Stomach (tissue), 9 donors: Measurements from ENCODE around the gene PARVB. TPM values are rescaled to one million over a fixed set of nuclear protein-coding genes. Genes with fewer than 3 reads are reported as not detected.

Source experiments
- DNase-seq, 2 donors: peaks; one replicate each; pipeline versions ENCODE4 v3.0.0 to v3.0.0-alpha.2; 2013 to 2019
- H3K27ac ChIP-seq, 5 donors: fragments of 200-600 bp in 4 of 5; sonication (generic) in 4 of 5; one replicate each; pipeline ENCODE4 v1.5.1; 2013 to 2019; ENCODE audit warnings: mild to moderate bottlenecking in 1 of 5, moderate library complexity in 1 of 5
- H3K27me3 ChIP-seq, 3 donors: fragments of 200-600 bp; sonication (generic); one replicate each; pipeline ENCODE4 v1.5.1; 2017 to 2019; ENCODE audit warnings: mixed run types in 1 of 3
- H3K36me3 ChIP-seq, 4 donors: fragments of 200-600 bp; sonication (generic); 1 replicate in 3 of 4; 2 replicates in 1 of 4; pipeline ENCODE4 v1.5.1; 2016 to 2019
- H3K4me1 ChIP-seq, 4 donors: fragments of 200-600 bp; sonication (generic); one replicate each; pipeline ENCODE4 v1.5.1; 2016 to 2019
- H3K4me3 ChIP-seq, 4 donors: fragments of 200-600 bp; sonication (generic) in 3 of 4; one replicate each; pipeline ENCODE4 v1.5.1; 2016 to 2019; ENCODE audit warnings: mild to moderate bottlenecking in 1 of 4
- H3K9me3 ChIP-seq, 4 donors: fragments of 200-600 bp; sonication (generic); one replicate each; pipeline ENCODE4 v1.5.1; 2016 to 2019
- CTCF ChIP-seq, 7 experiments: fragments of 450-650 bp in 4 of 7; fragments of 200-600 bp in 3 of 7; sonication (generic) in 3 of 7; IDR thresholded peaks; one replicate each; pipeline ENCODE4 v1.5.1; 2016 to 2019; ENCODE audit warnings: antibody characterized with exemption in 7 of 7, control low read depth in 2 of 7, mild to moderate bottlenecking in 1 of 7
- EP300 ChIP-seq: sonication (generic); formaldehyde crosslinking; IDR thresholded peaks from one replicate; pipeline ENCODE4 v1.6.1; 2017; ENCODE audit warnings: antibody characterized with exemption
- POLR2A ChIP-seq, 4 donors: fragments of 450-650 bp; IDR thresholded peaks; one replicate each; pipeline ENCODE4 v1.6.1; 2016; ENCODE audit warnings: antibody characterized with exemption in 4 of 4, control low read depth in 2 of 4, mild to moderate bottlenecking in 1 of 4, moderate library complexity in 1 of 4
- POLR2AphosphoS5 ChIP-seq, 3 donors: sonication (generic); formaldehyde crosslinking; IDR thresholded peaks; one replicate each; pipeline ENCODE4 v1.6.1; 2016; ENCODE audit warnings: antibody characterized with exemption in 3 of 3
- WGBS, 5 donors: extraction: QIAGEN DNeasy Blood & Tissue Kit in 3 of 5; methylation state at CpG; one replicate each; pipeline versions ENCODE4 v1.1.5 to v1.1.7; 2013 to 2018; 5-methylcytosine and 5-hydroxymethylcytosine counted together
- intact Hi-C: fragments of 100-400 bp; cut with DNase I; formaldehyde crosslinking; loops from one replicate; pipeline ENCODE4 v1.15.1; 2023; ENCODE audit warnings: low total_unique reads
- polyA plus RNA-seq, 3 donors: library from polyadenylated mRNA; stranded (reverse); fragments of 200-250 nt; gene quantifications; one replicate each; pipeline ENCODE4 v1.2.3, GENCODE V29; 2013
- total RNA-seq, 5 donors: library from RNA; depleted of rRNA; stranded (reverse); fragments of >200 nt; gene quantifications; one replicate each; pipeline versions ENCODE4 v1.1.0 to v1.2.3, GENCODE V29; 2014 to 2016
- donor health status: healthy with polysubstance abuse.
- donor health status: Bipolar disorder and iron deficiency.
- donor health status: healthy.

The PARVB gene
- total and polyA plus RNA-seq, 8 donors = 2.9 to 143 (median 19.1) TPM

GRCh38 chr22:44151676-44152075 lies 127.6 kb downstream of the PARVB start:
- WGBS, 5 donors = 58 to 74% (median 66%) methylated on average over 4 of the region's 4 CpGs
- intact Hi-C loops = no loop called here
- Histone ChIP-seq H3K27me3 (no peaks in the 10 kb centered on the region), H3K27ac (no peak overlapping the region), H3K36me3 (peaks cover 0 to 45% (median 20%) of the 10 kb centered on the region in 4 donors), H3K4me1 (peaks cover 0 to 19% (median 11%) of the 10 kb centered on the region in 4 donors), H3K4me3 (no peak overlapping the region), H3K9me3 (no peaks in the 10 kb centered on the region)
- no peak for DNase-seq
- TF ChIP-seq EP300 (no peak), POLR2A (IDR thresholded peaks at IDR 0.05) (no peak), CTCF (IDR thresholded peaks at IDR 0.05) (no peak), POLR2AphosphoS5 (IDR thresholded peaks at IDR 0.05) (no peak)

GRCh38 chr22:44153710-44154109 lies 129.6 kb downstream of the PARVB start:
- Histone ChIP-seq H3K9me3 (no peaks in the 10 kb centered on the region), H3K27ac (no peak overlapping the region), H3K27me3 (no peaks in the 10 kb centered on the region), H3K4me3 (no peak overlapping the region), H3K4me1 (peaks cover 0 to 11% (median 5%) of the 10 kb centered on the region in 4 donors), H3K36me3 (peaks cover 0 to 58% (median 24%) of the 10 kb centered on the region in 4 donors)
- WGBS, 5 donors = 68 to 79% (median 77%) methylated on average over 10 of the region's 10 CpGs
- TF ChIP-seq POLR2AphosphoS5 (IDR thresholded peaks at IDR 0.05) (no peak), POLR2A (IDR thresholded peaks at IDR 0.05) (no peak), CTCF (IDR thresholded peaks at IDR 0.05) (no peak), EP300 (no peak)
- intact Hi-C loops = no loop called here
- DNase-seq = no peak

GRCh38 chr22:44154436-44154942 lies 130.4 kb downstream of the PARVB start:
- intact Hi-C loops = no loop called here
- H3K9me3 ChIP-seq = no peaks in the 10 kb centered on the region
- no peak overlapping the region for H3K27ac ChIP-seq
- TF ChIP-seq EP300 = no peak
- no peak for TF ChIP-seq CTCF (IDR thresholded peaks at IDR 0.05)
- TF ChIP-seq POLR2A (IDR thresholded peaks at IDR 0.05) = no peak
- no peak for TF ChIP-seq POLR2AphosphoS5 (IDR thresholded peaks at IDR 0.05)
- H3K36me3 ChIP-seq = peaks cover 0 to 57% (median 26%) of the 10 kb centered on the region in 4 donors
- no peak for DNase-seq
- H3K4me1 ChIP-seq = peaks cover 0 to 19% (median 9%) of the 10 kb centered on the region in 4 donors
- H3K27me3 ChIP-seq = no peaks in the 10 kb centered on the region
- 52 to 69% (median 55%) methylated on average over 2 of the region's 2 CpGs for WGBS, 5 donors
- H3K4me3 ChIP-seq = no peak overlapping the region

DNA sequence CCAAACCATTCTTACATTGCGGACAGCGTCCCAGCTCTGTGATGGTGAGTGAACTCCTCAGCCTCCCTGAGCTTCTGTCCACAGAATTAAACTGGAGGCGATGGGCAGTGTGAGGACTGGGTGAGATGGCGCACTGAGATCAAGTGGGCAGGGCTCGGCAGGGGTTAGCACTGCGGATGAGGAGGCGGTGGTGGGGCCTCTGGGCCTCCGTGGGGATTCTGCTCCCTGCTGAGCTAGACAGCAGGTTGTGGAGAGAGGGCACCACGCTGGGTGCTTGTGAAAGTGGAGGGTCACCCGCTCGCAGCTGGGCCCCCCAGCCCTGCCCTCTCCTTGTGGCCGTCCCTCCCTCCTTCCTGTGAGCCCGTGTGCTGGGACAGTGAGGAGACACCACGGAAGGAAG lies 131.0 kb downstream of the PARVB start:
- peaks cover 0 to 25% (median 12%) of the 10 kb centered on the region in 4 donors for H3K4me1 ChIP-seq
- H3K4me3 ChIP-seq = no peak overlapping the region
- intact Hi-C loops = no loop called here
- H3K36me3 ChIP-seq = peaks cover 0 to 60% (median 25%) of the 10 kb centered on the region in 4 donors
- no peaks in the 10 kb centered on the region for H3K27me3 ChIP-seq
- 76 to 93% (median 83%) methylated on average over 8 to 14 of the region's 14 CpGs for WGBS, 5 donors
- no peak overlapping the region for H3K27ac ChIP-seq
- no peaks in the 10 kb centered on the region for H3K9me3 ChIP-seq
- DNase-seq = no peak
- TF ChIP-seq CTCF (IDR thresholded peaks at IDR 0.05) (no peak), POLR2AphosphoS5 (IDR thresholded peaks at IDR 0.05) (no peak), EP300 (no peak), POLR2A (IDR thresholded peaks at IDR 0.05) (no peak)
